Stromal cell of bone marrow (primary cell): ENCODE results near the gene PTPRE.
"Not testable (repeated sequence)": the region's sequence is repeated elsewhere in the genome, so short reads cannot be mapped to it uniquely, and the experiment has no call there.

Source experiments
- DNase-seq: peaks from one replicate; pipeline ENCODE4 v3.0.0-alpha.2; 2012; ENCODE audit warnings: low read depth

PTPRE gene

GRCh38 chr10:128072941-128073645 is 166.2 kb downstream of the PTPRE start:
- no peak for DNase-seq

- DNase-seq = no peak
Observed at GRCh38 chr10:128073890-128074289, 167.0 kb downstream of the PTPRE start.

- DNase-seq = no peak
Observed at GRCh38 chr10:128074589-128074988, 167.7 kb downstream of the PTPRE start.

- DNase-seq = no peak
Observed at GRCh38 chr10:128077155-128077875, 170.4 kb downstream of the PTPRE start.

GRCh38 chr10:128078136-128078969 is 171.4 kb downstream of the PTPRE start:
- DNase-seq = no peak

GRCh38 chr10:128080231-128080630 is 173.3 kb downstream of the PTPRE start:
- DNase-seq = no peak

GRCh38 chr10:128080641-128081040 is 173.7 kb downstream of the PTPRE start:
- no peak for DNase-seq

- DNase-seq = no peak
Observed at GRCh38 chr10:128081222-128081621, 174.3 kb downstream of the PTPRE start.

GRCh38 chr10:128081720-128082119 is 174.8 kb downstream of the PTPRE start:
- DNase-seq = no peak

GRCh38 chr10:128083191-128083895 is 176.4 kb downstream of the PTPRE start:
- no peak for DNase-seq

- no peak for DNase-seq
Observed at GRCh38 chr10:128084364-128084763, 177.5 kb downstream of the PTPRE start.

- no peak for DNase-seq
Observed at GRCh38 chr10:128084991-128085390, 178.1 kb downstream of the PTPRE start.

GRCh38 chr10:128086003-128086863 is 179.3 kb downstream of the PTPRE start:
- DNase-seq = no peak

GRCh38 chr10:128087146-128087883 is 180.4 kb downstream of the PTPRE start:
- DNase-seq = no peak

- no peak for DNase-seq
Observed at GRCh38 chr10:128087884-128088709, 181.2 kb downstream of the PTPRE start.

- no peak for DNase-seq
Observed at GRCh38 chr10:128091636-128092210, 184.8 kb downstream of the PTPRE start.

- DNase-seq = peak; percentile 48
Observed at GRCh38 chr10:128092454-128092853, 185.6 kb downstream of the PTPRE start.

GRCh38 chr10:128094596-128094995 is 187.7 kb downstream of the PTPRE start:
- not testable (repeated sequence) for DNase-seq
